Activated CD4-positive, alpha-beta T cell treated with anti-CD3 and anti-CD28 coated beads, Interleukin-10, Interleukin-2, amounts not matched to agents 100 ng/mL and 50 ng/mL, durations not matched to agents 16 hours and 8 hours (primary cell): Measurements from ENCODE around the gene AASS.

ENCODE experiments used
- DNase-seq: peaks from one replicate; pipeline ENCODE4 v3.0.0-alpha.2; 2020

AASS gene

DNA sequence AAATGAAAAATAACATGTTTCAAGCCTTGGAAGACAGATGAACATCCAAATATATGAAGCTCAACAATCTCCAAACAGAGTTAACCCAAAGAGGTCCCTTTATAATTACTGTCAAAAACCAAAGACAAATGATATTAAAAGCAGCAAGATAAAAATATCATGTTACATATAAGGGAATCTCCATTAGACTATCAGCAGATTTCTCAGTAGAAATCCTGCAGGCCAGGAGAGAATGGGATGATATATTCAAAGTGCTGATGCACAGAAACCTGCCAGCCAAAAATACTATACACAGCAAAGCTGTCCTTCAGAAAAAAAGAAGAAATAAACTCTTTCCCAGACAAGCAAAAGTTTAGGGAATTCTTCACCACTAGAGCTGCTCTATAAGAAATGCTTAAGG, 41.0 kb downstream of the AASS start:
- no peak for DNase-seq

DNA sequence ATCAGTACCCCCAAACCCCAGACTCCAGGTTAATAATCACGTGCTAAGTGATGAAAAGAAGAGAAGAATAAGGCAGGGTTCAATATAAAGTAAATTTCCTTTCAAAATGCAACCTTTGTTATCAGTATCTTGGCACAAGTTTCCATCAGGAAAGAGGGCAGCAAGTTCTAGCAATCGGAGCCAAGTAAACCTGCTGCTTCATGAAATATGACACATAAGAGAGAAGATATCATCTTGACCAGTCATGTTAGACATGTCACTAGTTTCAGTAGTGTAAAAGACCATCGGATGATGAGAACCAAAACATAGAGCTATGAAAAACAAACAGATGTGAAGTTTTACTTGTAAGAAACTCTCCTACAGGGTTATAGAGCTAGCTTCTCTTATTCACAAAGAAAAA, 44.0 kb downstream of the AASS start:
- DNase-seq = no peak

- DNase-seq = no peak
These were observed 48.4 kb downstream of the AASS start for GRCh38 chr7:122095642-122096041.

- no peak for DNase-seq
These were observed 49.5 kb downstream of the AASS start for GRCh38 chr7:122094549-122094948.

GRCh38 chr7:122092964-122093797, 50.9 kb downstream of the AASS start:
- peak; percentile 65 for DNase-seq

DNA sequence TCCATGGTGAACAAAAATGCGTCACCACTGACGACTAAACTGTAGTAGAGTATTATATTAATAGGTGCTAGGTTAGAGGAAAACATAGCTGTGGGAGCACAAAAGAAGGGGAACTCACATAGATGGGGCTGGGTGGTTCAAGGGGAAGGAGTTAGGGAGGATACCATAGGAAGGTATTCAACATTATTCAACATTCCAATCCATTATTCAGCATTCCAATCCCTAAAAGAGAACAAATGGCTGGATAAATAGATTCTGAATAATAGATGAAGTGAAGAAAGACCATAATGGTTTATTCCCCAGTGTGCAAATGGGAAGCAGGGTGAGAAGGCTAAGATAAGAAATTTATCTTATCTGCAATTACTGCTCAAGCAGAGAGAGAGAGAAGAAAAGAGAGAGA, 61.4 kb downstream of the AASS start:
- no peak for DNase-seq

GRCh38 chr7:122082160-122082559, 61.9 kb downstream of the AASS start:
- no peak for DNase-seq

GRCh38 chr7:122073635-122074034, 70.4 kb downstream of the AASS start:
- DNase-seq = no peak

- DNase-seq = no peak
These were observed 71.0 kb downstream of the AASS start for GRCh38 chr7:122072924-122073599.

GRCh38 chr7:122072272-122072671, 71.8 kb downstream of the AASS start:
- DNase-seq = no peak

- DNase-seq = no peak
These were observed 73.2 kb downstream of the AASS start for GRCh38 chr7:122070834-122071233.

GRCh38 chr7:122070062-122070461, 74.0 kb downstream of the AASS start:
- no peak for DNase-seq

DNA sequence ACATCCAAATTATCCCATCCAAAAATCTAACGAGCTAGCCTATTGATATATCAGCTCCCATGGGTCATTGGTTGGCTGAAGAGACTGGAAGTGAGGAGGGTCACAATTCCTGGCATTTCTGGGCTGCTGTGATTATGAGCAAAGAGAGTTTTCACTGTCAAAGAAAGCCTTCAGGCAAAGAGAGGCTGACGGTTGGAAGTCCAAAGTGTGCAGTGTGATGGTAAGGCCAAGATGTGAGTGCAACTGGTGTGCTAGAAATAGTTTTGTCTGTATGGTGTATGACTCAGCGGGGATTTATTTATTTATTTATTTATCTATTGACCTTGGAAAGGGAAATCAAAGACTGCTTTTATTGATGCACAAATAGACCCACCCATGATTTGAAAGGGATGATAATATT, 75.0 kb downstream of the AASS start:
- DNase-seq = no peak

- DNase-seq = no peak
These were observed 76.0 kb downstream of the AASS start for GRCh38 chr7:122068046-122068445.

GRCh38 chr7:122067077-122067476, 77.0 kb downstream of the AASS start:
- DNase-seq = no peak

DNA sequence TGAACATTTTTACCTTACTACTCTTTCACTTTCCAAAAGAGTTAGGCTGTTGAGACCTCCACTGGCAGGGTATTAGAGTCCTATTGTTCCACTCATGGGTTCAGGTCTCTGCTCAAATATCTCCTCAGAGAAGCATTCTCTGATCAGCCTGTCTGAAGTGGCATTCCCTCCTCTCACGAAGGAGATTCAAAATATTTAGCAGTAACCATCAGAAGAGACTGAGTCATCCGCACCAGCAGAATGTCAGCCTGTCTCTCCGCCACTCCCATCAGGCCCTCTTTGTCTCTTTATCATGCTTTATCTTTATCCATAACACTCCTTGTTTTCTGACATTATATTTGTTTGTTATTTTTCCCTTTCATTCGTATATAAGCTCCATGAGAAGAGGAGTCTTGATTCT, 79.1 kb downstream of the AASS start:
- DNase-seq = no peak

- DNase-seq = no peak
These were observed 80.9 kb downstream of the AASS start for GRCh38 chr7:122063146-122063545.

- DNase-seq = no peak
These were observed 84.5 kb downstream of the AASS start for GRCh38 chr7:122059542-122059941.

DNA sequence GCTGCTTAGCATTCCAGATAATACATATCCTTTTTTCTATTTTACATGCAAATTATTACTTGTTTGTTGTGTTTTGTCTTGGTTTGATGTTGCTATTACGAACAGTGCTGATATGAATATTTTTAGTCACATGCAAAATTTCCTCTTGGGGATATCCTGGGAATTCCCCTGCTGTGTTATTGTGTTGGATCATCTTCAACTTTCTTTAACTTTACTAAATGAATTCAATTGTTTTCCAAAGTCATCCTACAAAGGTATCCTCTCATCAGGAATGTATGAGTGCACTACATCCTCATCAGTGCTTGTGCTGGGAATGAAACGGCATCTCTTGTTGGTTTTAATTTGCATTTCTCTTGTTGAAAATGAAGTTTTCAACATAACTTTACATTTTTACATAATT, 87.1 kb downstream of the AASS start:
- no peak for DNase-seq

DNA sequence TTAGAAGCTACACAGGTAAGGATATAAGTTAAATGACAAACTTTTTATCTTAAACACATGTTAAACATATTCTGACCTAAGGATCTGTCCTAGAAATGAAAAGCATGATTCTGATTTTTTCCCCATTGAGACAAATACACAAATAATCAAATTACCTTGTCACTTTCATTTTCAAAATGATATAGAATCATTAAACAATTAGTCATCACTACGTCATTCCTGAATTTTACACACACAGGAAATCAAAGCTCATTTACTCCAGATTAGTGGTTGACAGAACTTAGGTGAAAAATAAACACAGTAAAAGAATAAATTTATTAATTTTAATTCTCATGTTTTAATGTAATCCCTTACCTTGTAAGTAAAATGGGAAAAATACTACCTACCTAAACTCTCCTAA, 89.0 kb downstream of the AASS start:
- no peak for DNase-seq

- no peak for DNase-seq
These were observed 89.7 kb downstream of the AASS start for GRCh38 chr7:122054393-122054792.

DNA sequence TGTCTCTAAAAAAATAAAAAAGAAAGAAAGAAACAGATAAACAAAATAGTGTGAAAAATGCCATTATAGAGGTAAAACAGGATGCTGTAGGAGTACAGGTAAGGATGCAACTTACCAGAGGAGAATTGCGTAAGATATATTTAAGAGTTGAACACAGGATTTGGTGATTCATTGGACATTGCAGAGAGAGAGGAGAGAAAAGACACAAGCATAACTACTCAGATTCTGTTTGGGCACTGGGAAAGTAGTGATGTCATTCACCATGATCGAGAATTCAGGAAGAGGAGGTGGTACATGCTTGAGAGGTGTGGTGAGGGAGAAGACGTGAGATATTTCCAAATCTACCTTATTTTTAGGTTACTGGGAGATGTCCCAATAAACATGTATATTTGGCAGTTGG, 97.6 kb downstream of the AASS start:
- DNase-seq = no peak

DNA sequence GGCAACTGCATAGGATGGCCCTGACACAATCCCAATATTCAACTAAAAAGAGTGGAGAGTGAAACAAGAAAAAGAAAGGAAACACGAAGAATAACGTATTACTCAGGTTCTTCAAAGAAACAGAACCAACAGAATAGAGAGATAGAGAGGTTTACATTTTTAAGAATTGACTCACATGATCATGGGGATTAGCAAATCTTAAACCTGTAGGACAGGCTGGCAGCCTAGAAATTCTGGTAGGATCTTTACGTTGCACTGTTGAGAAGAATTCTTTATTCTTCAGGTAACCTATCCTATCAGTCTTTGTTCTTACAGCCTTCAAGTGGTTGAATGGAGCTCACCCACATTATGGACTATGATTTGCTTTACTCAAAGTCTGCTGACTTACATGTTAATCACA, 103.9 kb downstream of the AASS start:
- DNase-seq = no peak

GRCh38 chr7:122038904-122039303, 105.1 kb downstream of the AASS start:
- DNase-seq = no peak

- no peak for DNase-seq
These were observed 105.9 kb downstream of the AASS start for GRCh38 chr7:122038134-122038533.
